Sigmoid colon (tissue), 4 donors: ENCODE data around the gene RBM28.

Experiments
- POLR2AphosphoS5 ChIP-seq, 4 donors: sonication (generic); formaldehyde crosslinking; IDR thresholded peaks; one replicate each; pipeline ENCODE4 v1.6.1; 2017; ENCODE audit warnings: antibody characterized with exemption in 4 of 4
- TF ChIP-seq, protein P1 (sequence below), 4 experiments: fragments of 450-650 bp in 3 of 4; fragments of 200-600 bp in 1 of 4; IDR thresholded peaks; one replicate each; pipeline ENCODE4 v1.5.1; 2016 to 2019; ENCODE audit warnings: antibody characterized with exemption in 4 of 4, mild to moderate bottlenecking in 3 of 4, moderate library complexity in 2 of 4

DNA sequence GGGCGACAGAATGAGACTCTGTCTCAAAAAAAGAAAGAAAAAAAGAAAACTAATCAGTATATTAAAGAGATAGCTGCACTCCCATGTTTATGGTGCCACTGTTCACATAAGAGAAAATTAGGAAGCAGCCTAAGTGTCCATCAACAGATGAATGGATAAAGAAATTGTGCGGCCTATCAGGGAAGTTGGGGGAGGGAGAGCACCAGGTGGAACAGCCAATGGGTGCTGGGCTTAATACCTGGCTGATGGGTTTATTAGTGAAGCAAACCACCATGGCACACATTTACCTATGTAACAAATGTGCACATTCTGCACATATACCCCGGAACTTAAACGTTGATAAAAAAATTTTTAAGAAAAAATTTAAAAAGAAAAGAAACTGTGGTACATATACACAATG is 26.8 kb upstream of the RBM28 start:
- TF ChIP-seq, protein P1, sequence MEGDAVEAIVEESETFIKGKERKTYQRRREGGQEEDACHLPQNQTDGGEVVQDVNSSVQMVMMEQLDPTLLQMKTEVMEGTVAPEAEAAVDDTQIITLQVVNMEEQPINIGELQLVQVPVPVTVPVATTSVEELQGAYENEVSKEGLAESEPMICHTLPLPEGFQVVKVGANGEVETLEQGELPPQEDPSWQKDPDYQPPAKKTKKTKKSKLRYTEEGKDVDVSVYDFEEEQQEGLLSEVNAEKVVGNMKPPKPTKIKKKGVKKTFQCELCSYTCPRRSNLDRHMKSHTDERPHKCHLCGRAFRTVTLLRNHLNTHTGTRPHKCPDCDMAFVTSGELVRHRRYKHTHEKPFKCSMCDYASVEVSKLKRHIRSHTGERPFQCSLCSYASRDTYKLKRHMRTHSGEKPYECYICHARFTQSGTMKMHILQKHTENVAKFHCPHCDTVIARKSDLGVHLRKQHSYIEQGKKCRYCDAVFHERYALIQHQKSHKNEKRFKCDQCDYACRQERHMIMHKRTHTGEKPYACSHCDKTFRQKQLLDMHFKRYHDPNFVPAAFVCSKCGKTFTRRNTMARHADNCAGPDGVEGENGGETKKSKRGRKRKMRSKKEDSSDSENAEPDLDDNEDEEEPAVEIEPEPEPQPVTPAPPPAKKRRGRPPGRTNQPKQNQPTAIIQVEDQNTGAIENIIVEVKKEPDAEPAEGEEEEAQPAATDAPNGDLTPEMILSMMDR (IDR thresholded peaks at IDR 0.05), result no peak
- no peak for TF ChIP-seq POLR2AphosphoS5 (IDR thresholded peaks at IDR 0.05)
